Measurements from ENCODE around the gene ADGRG1.
A peak's percentile ranks its signal among the peaks of the same experiment; 100 is the strongest.

ADGRG1 gene

DNA sequence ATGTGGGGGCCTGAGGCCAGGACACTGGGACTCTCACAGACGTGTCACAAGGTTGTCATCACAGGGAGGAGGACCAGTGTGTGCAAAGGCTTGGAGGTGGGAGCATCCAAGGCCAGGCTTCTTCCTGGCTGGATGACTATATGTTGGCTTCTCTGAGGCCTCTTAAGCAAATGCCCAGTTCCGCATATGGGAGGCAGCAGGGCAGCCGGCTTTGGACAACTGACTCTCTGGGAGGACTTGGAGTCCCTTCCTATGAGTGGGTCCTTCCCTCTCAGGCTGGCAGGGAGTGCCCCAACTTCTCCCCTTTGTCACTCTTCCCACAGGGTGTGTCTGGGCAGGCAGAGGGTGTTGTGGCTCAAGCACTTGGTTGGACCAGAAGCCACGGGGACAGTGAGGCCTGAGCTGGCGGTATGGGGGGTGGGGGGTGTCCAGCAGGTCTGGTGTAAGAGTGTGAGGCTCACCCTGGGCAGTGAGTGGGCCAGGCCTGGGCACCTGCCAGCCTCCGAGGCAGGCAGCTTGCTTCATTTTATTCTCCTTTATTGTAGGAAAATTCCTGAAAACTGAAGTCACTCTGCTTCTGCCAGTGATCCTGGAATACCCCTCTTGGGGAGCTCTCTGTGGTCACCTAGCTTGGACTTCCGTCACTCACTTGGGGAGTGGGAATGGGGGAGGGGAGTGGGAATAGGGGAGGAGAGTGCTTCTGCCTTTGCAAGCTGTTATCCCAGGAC lies 14.9 kb downstream of the ADGRG1 start:
- POLR2A ChIA-PET = no interaction called here
- no peak overlapping the region for H3K4me3 ChIP-seq (ENCODE audit: low read depth, low read length)
- H3K27ac ChIP-seq (ENCODE audit: extremely low read depth, low read depth, low read length) = no peak overlapping the region
- CTCF ChIA-PET = interaction anchor here (1.0 kb wide), 1 partner anchor 67 kb away, joined by 3 read pairs; no protein-coding TSS in a partner anchor
- H3K9me3 ChIP-seq (ENCODE audit: control insufficient read depth, insufficient read depth, low read depth, low read length) = no peaks in the 10 kb centered on the region
- TF ChIP-seq ZNF610 (tag by site-specific recombination; IDR thresholded peaks at IDR 0.05; ENCODE audit: borderline replicate concordance) = no peak
- TF ChIP-seq, protein P1, sequence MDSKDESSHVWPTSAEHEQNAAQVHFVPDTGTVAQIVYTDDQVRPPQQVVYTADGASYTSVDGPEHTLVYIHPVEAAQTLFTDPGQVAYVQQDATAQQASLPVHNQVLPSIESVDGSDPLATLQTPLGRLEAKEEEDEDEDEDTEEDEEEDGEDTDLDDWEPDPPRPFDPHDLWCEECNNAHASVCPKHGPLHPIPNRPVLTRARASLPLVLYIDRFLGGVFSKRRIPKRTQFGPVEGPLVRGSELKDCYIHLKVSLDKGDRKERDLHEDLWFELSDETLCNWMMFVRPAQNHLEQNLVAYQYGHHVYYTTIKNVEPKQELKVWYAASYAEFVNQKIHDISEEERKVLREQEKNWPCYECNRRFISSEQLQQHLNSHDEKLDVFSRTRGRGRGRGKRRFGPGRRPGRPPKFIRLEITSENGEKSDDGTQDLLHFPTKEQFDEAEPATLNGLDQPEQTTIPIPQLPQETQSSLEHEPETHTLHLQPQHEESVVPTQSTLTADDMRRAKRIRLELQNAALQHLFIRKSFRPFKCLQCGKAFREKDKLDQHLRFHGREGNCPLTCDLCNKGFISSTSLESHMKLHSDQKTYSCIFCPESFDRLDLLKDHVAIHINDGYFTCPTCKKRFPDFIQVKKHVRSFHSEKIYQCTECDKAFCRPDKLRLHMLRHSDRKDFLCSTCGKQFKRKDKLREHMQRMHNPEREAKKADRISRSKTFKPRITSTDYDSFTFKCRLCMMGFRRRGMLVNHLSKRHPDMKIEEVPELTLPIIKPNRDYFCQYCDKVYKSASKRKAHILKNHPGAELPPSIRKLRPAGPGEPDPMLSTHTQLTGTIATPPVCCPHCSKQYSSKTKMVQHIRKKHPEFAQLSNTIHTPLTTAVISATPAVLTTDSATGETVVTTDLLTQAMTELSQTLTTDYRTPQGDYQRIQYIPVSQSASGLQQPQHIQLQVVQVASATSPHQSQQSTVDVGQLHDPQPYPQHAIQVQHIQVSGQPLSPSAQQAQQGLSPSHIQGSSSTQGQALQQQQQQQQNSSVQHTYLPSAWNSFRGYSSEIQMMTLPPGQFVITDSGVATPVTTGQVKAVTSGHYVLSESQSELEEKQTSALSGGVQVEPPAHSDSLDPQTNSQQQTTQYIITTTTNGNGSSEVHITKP (tag by site-specific recombination; IDR thresholded peaks at IDR 0.05) = peak; percentile 80
- no peaks in the 10 kb centered on the region for H3K36me3 ChIP-seq (ENCODE audit: control insufficient read depth in 2 of 2, insufficient read depth in 1 of 2, low read length in 2 of 2)
- H3K4me1 ChIP-seq (ENCODE audit: control insufficient read depth, insufficient read depth, low read length) = no peaks in the 10 kb centered on the region

- Histone ChIP-seq H3K9me3 (ENCODE audit: control insufficient read depth, insufficient read depth, low read depth, low read length) (no peaks in the 10 kb centered on the region), H3K4me1 (ENCODE audit: control insufficient read depth, insufficient read depth, low read length) (no peaks in the 10 kb centered on the region), H3K27ac (ENCODE audit: extremely low read depth, low read depth, low read length) (no peak overlapping the region), H3K36me3 (ENCODE audit: control insufficient read depth in 2 of 2, insufficient read depth in 1 of 2, low read length in 2 of 2) (no peaks in the 10 kb centered on the region), H3K4me3 (ENCODE audit: low read depth, low read length) (no peak overlapping the region)
- ChIA-PET POLR2A (no interaction called here), CTCF (interaction anchor here (1.0 kb wide), 1 partner anchor 67 kb away, joined by 3 read pairs; no protein-coding TSS in a partner anchor)
- no peak for TF ChIP-seq ZNF571 (tag by site-specific recombination; IDR thresholded peaks at IDR 0.05)
- TF ChIP-seq ZNF350 (tag by site-specific recombination; IDR thresholded peaks at IDR 0.05) = no peak
- no peak for TF ChIP-seq ZFP41 (tag by site-specific recombination; IDR thresholded peaks at IDR 0.05; ENCODE audit: borderline replicate concordance)
- TF ChIP-seq ZNF366 (tag by site-specific recombination; conservative IDR thresholded peaks at IDR 0.05) = no peak
- TF ChIP-seq ZSCAN4 (tag by site-specific recombination; IDR thresholded peaks at IDR 0.05) = no peak
Measured at GRCh38 chr16:57643910-57644309, 15.5 kb downstream of the ADGRG1 start.

DNA sequence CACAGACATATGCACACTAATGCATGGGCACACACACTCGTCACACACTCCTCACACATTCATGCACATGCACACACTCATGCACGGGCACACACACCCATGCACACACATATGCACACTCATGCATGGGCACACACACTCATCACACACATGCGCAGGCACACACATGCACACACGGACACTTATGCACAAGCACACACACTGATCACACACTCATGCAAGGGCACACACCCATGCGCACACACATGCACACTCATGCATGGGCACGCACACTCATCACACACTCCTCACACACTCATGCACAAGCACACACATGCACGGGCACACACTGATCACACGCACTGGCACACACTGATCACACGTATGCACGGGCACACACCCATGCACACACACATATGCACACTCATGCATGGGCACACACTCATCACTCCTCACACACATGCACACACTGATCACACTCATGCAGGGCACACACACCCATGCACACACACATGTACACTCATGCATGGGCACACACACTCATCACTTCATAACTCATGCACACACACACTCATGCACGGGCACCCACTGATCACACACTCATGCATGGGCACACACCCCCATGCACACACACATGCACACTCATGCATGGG lies 16.1 kb downstream of the ADGRG1 start:
- Histone ChIP-seq H3K36me3 (ENCODE audit: control insufficient read depth in 2 of 2, insufficient read depth in 1 of 2, low read length in 2 of 2) (no peaks in the 10 kb centered on the region), H3K4me3 (ENCODE audit: low read depth, low read length) (no peak overlapping the region), H3K27ac (ENCODE audit: extremely low read depth, low read depth, low read length) (no peak overlapping the region), H3K9me3 (ENCODE audit: control insufficient read depth, insufficient read depth, low read depth, low read length) (no peaks in the 10 kb centered on the region), H3K4me1 (ENCODE audit: control insufficient read depth, insufficient read depth, low read length) (no peaks in the 10 kb centered on the region)
- ChIA-PET CTCF (interaction anchor here (1.0 kb wide), 1 partner anchor 68 kb away, joined by 3 read pairs; no protein-coding TSS in a partner anchor), POLR2A (no interaction called here)
- TF ChIP-seq ZSCAN4 (tag by site-specific recombination; IDR thresholded peaks at IDR 0.05) (peak; percentile 97), ZNF610 (tag by site-specific recombination; IDR thresholded peaks at IDR 0.05; ENCODE audit: borderline replicate concordance) (no peak), ZNF433 (tag by site-specific recombination; IDR thresholded peaks at IDR 0.05; ENCODE audit: low read depth) (no peak)
- TF ChIP-seq, protein P2, sequence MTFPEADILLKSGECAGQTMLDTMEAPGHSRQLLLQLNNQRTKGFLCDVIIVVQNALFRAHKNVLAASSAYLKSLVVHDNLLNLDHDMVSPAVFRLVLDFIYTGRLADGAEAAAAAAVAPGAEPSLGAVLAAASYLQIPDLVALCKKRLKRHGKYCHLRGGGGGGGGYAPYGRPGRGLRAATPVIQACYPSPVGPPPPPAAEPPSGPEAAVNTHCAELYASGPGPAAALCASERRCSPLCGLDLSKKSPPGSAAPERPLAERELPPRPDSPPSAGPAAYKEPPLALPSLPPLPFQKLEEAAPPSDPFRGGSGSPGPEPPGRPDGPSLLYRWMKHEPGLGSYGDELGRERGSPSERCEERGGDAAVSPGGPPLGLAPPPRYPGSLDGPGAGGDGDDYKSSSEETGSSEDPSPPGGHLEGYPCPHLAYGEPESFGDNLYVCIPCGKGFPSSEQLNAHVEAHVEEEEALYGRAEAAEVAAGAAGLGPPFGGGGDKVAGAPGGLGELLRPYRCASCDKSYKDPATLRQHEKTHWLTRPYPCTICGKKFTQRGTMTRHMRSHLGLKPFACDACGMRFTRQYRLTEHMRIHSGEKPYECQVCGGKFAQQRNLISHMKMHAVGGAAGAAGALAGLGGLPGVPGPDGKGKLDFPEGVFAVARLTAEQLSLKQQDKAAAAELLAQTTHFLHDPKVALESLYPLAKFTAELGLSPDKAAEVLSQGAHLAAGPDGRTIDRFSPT (tag by site-specific recombination; IDR thresholded peaks at IDR 0.05) = no peak
